GM21723 (cell line): ENCODE results near the gene OLFM2.
"Not testable (repeated sequence)": the region's sequence is repeated elsewhere in the genome, so short reads cannot be mapped to it uniquely, and the experiment has no call there.

ENCODE experiments used
- ATAC-seq: cut with Tn5 transposase; IDR thresholded peaks from one replicate; pipeline ENCODE4 v1.9.1; 2021; ENCODE audit warnings: mild to moderate bottlenecking, moderate library complexity; ENCODE audit not compliant: unreplicated experiment

The OLFM2 gene

DNA sequence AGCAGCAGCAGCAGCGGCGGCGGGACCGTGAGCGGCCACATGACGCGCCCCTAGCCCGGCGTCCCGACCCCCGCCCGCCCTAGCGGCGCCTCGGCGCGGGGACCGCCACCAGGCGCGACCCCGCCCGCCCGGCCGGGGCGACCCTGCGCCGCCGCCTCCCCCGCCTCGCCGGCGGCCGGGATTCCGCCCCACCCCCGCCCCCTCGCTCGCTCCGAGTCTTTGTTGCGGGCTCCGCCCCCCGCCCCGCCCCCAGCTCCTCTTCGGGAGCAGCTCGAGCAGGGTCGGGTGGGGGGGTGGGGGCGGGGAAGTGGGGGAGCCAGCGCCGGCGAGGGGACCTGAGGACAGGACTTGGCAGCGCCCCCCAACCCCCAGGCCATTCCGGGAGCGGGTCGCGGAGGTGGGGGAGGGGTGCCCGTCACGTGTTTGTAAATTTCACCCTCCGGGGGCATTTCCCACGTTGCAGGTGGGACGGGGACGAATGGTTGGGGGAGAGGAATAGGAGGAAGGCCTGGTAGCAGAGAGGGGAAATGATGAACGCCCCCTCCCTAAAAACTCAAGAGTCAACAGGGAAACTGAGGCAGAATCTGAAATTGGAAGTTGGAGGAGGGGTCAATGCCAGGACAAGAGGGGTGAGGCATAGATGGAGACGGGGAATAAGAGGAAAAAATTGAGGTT is at the start of gene OLFM2:
TSS of gene OLFM2 (minus strand) at position 190 of the 675 bp plus-strand sequence. CDS start at position 41, 149 bp downstream.
- ATAC-seq: no peak

DNA sequence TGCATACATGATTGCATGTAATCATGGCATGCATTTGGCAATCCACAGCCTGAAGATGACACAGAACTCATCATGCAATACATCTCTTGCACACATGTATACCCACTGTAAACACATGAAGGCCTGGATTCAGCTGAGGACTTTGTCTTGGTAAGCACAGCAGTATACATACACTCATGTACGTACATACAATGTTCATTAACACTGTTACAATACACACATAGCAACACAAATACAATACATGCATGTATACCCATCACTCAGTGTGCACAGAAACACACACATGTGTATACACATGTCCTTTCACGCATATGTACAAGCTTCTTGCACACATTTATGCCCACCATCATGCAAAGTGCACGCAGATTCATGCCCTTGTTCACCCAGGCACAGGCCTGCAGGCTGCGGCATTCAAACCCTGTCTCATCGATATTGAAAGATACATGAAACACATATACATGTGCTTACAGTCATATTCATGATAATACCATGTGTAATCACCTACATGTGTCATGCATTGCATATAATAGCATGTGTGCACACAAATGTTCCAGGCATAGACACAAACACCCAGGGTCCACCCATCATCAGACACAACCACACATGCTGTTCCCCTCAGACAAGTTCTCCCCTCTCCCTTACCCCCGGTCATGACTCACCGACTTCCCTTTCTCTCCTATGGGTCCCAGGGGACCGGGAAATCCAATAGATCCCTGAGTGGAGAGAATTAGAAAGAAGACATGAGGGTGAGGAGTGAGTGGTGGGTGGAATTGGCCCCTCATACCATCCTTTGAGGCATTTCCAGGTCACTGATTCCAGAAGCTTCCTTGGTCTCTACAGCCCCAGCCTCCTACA is 45.3 kb upstream of the OLFM2 start:
- ATAC-seq: no peak

GRCh38 chr19:9972103-9972502 is 35.8 kb upstream of the OLFM2 start:
- no peak for ATAC-seq

- ATAC-seq: no peak
These were observed 35.0 kb upstream of the OLFM2 start for GRCh38 chr19:9971166-9971897.

DNA sequence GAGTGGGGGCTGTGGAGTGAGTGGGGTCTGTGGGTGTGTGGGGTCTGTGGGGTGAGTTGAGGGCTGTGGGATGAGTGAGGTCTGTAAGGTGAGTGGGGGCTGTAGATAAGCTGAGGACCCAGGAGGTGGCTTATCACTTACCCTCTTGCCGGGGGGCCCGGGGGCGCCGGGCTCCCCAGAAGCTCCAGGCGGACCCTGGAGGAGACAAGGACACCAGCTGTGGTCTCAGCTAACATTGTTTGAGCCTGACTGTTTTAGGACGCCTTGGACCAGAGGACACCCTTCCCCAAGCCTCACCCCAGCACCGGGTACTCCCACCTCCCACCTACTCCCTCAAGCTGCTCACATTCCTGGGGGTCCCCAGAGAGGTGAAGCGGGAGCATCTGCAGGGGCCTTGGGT is 34.2 kb upstream of the OLFM2 start:
- ATAC-seq: no peak

- no peak for ATAC-seq
These were observed 33.3 kb upstream of the OLFM2 start for GRCh38 chr19:9969688-9969975.

DNA sequence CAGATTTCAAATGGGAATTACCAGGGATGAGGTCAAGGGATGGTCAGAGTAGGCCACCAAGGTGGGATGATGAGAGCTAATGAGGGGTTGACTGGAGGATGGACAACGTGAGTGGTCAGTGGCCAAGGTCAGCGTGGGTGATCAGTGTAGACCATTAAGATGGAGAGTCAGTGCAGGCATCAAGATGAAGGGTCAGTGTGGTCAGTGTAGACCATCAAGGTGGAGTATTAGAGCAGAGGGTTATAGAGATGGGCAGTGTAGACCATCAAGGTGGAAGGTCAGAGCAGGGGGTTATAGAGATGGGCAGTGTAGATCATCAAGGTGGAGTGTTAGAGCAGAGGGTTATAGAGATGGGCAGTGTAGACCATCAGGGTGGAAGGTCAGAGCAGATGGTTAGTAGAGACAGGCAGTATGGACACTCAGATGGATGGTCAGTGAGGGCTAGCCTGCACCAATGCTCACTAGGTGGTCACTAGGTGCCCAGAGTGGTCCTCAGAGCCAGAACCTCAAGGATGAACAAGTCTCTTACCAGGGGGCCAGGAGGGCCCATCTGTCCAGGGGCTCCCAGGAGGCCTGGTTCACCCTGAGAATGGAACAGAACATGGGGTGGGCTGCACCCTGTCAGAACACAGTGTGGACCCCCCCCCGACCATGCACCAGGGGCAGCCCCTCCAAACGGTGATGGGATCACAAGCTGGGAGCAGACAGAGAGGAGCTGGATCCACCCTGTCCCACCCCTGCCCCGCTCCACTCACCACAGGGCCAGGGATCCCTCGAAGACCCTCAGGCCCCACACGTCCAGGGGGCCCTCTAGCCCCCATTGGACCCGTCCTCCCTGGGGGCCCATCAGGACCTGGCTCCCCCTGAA is 32.7 kb upstream of the OLFM2 start:
- no peak for ATAC-seq

GRCh38 chr19:9967326-9967725 is 31.0 kb upstream of the OLFM2 start:
- ATAC-seq: no peak

GRCh38 chr19:9966448-9966847 is 30.1 kb upstream of the OLFM2 start:
- ATAC-seq: no peak

DNA sequence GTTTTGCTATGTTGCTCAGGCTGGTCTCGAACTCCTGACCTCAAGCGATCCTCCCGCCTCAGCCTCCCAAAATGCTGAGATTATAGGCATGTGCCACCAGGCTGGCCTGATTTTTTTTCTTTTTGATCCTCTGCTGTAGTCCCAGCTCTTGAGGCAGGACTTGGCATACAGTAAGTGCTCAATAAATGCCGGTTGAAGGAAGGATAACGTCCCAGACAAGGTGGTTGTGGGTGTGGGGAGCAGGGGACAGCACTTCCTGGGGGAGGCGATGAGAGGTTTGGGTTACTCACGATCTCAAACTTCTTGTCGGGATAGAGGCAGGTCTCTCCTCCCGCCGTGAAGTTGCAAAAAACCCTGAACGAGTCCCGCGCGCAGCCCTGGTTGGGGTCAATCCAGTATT is 29.7 kb upstream of the OLFM2 start:
- ATAC-seq: no peak

- ATAC-seq: no peak
These were observed 26.4 kb upstream of the OLFM2 start for GRCh38 chr19:9962623-9963290.

DNA sequence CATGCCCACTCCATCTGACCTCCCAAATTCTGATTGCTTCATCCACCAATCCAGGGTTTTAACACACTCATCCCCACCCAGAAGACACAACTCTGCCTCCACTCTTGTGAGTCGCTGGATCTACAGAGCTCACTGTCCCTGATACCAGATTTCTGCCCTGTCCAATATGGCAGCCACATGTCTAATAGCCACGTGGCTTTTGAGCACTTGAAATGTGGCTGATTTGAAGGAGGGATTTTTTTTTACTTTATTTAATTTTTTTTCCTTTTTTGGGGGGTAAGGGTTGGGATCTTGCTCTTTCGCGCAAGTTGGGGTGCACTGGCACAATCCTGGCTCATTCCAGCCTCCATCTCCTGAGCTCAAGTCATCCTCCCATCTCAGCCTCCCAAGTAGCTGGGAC is 24.8 kb upstream of the OLFM2 start:
- ATAC-seq: no peak

- ATAC-seq: no peak
These were observed 22.1 kb upstream of the OLFM2 start for GRCh38 chr19:9958379-9958821.

DNA sequence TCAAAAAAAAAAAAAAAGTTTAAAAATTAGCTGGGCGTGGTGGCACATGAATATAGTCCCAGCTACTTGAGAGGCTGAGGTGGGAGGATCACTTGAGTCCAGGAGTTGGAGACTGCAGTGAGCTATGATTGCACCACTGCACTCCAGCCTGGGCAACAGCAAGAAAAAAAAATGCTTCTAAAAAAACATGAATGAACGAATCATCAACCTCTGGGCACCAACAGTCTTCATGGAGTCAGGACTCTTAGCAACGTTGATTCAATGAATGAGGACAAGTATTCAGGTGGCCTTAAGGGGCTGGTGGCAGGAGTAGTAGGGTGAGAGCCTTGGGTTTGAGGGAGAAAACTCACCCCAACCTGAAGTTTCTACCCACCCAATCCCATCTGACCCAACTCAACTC is 20.6 kb upstream of the OLFM2 start:
- ATAC-seq: no peak

- no peak for ATAC-seq
These were observed 17.7 kb upstream of the OLFM2 start for GRCh38 chr19:9953802-9954542.

- no peak for ATAC-seq
These were observed 16.0 kb upstream of the OLFM2 start for GRCh38 chr19:9952276-9952675.

DNA sequence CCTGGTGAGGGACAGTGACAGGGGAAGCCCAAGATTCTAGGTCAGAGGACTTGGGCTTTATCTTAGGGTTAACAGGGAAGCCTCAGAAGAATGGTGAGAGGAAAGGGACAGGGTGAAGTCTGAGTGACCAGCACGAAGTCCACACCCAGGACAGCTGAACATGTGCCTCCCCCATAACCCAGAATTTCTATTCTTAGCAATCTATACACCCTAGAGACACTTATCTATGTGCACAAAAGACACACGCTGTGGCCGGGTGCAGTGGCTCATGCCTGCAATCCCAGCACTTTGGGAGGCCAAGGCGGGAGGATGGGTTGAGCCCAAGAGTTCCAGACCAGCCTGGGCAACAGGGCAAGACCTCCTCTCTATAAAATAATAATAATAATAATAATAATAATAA is 11.1 kb upstream of the OLFM2 start:
- no peak for ATAC-seq

- ATAC-seq: not testable (repeated sequence)
These were observed 10.3 kb upstream of the OLFM2 start for GRCh38 chr19:9946528-9947125.

- no peak for ATAC-seq
These were observed 9.1 kb upstream of the OLFM2 start for GRCh38 chr19:9945319-9945966.
